CD1c-positive myeloid dendritic cell (primary cell): ENCODE measurements around the gene UPK1A.
"Not testable (repeated sequence)": the region's sequence is repeated elsewhere in the genome, so short reads cannot be mapped to it uniquely, and the experiment has no call there.

ENCODE experiments used
- DNase-seq: peaks from one replicate; pipeline ENCODE4 v3.0.0-alpha.2; 2016; ENCODE audit errors: extremely low spot score

UPK1A gene

GRCh38 chr19:35689836-35690235 is 23.5 kb downstream of the UPK1A start:
- no peak for DNase-seq

- not testable (repeated sequence) for DNase-seq
Measured at GRCh38 chr19:35691106-35691505, 24.8 kb downstream of the UPK1A start.

- DNase-seq = no peak
Measured at GRCh38 chr19:35692010-35692409, 25.7 kb downstream of the UPK1A start.

GRCh38 chr19:35693422-35693821 is 27.1 kb downstream of the UPK1A start:
- no peak for DNase-seq

GRCh38 chr19:35693835-35694599 is 27.7 kb downstream of the UPK1A start:
- DNase-seq = peak; percentile 93

- no peak for DNase-seq
Measured at GRCh38 chr19:35695895-35696422, 29.6 kb downstream of the UPK1A start.

GRCh38 chr19:35696835-35697234 is 30.5 kb downstream of the UPK1A start:
- DNase-seq = no peak

- peak; percentile 97 for DNase-seq
Measured at GRCh38 chr19:35702223-35703012, 36.1 kb downstream of the UPK1A start.

- no peak for DNase-seq
Measured at GRCh38 chr19:35703343-35703742, 37.0 kb downstream of the UPK1A start.

GRCh38 chr19:35704218-35704617 is 37.9 kb downstream of the UPK1A start, which contains the start of gene ZBTB32:
TSS of gene ZBTB32 (plus strand) at chr19:35704558. CDS start at chr19:35714627, 10,069 bp downstream.
- peak; percentile 50 for DNase-seq

GRCh38 chr19:35708391-35708790 is 42.1 kb downstream of the UPK1A start:
- DNase-seq = no peak

GRCh38 chr19:35710784-35711723 is 44.7 kb downstream of the UPK1A start:
- no peak for DNase-seq

- DNase-seq = no peak
Measured at GRCh38 chr19:35712567-35713505, 46.5 kb downstream of the UPK1A start.

- no peak for DNase-seq
Measured at GRCh38 chr19:35713506-35713850, 47.2 kb downstream of the UPK1A start.

- no peak for DNase-seq
Measured at GRCh38 chr19:35713904-35714495, 47.7 kb downstream of the UPK1A start.

- DNase-seq = no peak
Measured at GRCh38 chr19:35714601-35715354, 48.5 kb downstream of the UPK1A start.

GRCh38 chr19:35715355-35715809 is 49.1 kb downstream of the UPK1A start:
- no peak for DNase-seq

- DNase-seq = no peak
Measured at GRCh38 chr19:35715981-35716800, 49.9 kb downstream of the UPK1A start.
